HEK293 (cell line): ENCODE data around the gene MEF2C.

ENCODE experiments used
- CTCF ChIA-PET: fragments of 350-600 bp; formaldehyde crosslinking; extraction: SDS; loops from one replicate; lab custom pipeline; 2021; ENCODE audit warnings: antibody characterized with exemption; lab: Yijun Ruan, JAX
- POLR2A ChIA-PET: fragments of 300-600 bp; formaldehyde crosslinking; extraction: SDS; loops from one replicate; lab custom pipeline; 2020; ENCODE audit warnings: antibody characterized with exemption, inconsistent platforms; lab: Yijun Ruan, JAX
- H3K27ac ChIP-seq: fragments of 200-500 bp; sonication (Bioruptor generic); 2 replicates; pipeline ENCODE4 v1.5.1; 2014; ENCODE audit warnings: low read depth, low read length, control low read depth, inconsistent platforms; ENCODE audit errors: extremely low read depth
- H3K36me3 ChIP-seq, 2 experiments: fragments of 200-500 bp in 1 of 2; sonication (Bioruptor generic) in 1 of 2; 1 replicate in 1 of 2; 2 replicates in 1 of 2; pipeline ENCODE4 v1.5.1; 2014 to 2017; ENCODE audit warnings: inconsistent platforms in 2 of 2, low read length in 2 of 2; ENCODE audit not compliant: control insufficient read depth in 2 of 2, insufficient read depth in 1 of 2
- H3K4me1 ChIP-seq: fragments of 200-500 bp; sonication (Bioruptor generic); 2 replicates; pipeline ENCODE4 v1.5.1; 2014; ENCODE audit warnings: mild to moderate bottlenecking, low read length, inconsistent platforms; ENCODE audit not compliant: control insufficient read depth, insufficient read depth
- H3K4me3 ChIP-seq: 2 replicates; pipeline ENCODE4 v1.5.1; 2011; ENCODE audit warnings: low read depth, mild to moderate bottlenecking, control low read depth, low read length, moderate library complexity
- H3K9me3 ChIP-seq: fragments of 200-500 bp; sonication (Bioruptor generic); 2 replicates; pipeline ENCODE4 v1.5.1; 2014; ENCODE audit warnings: low read depth, low read length, inconsistent platforms; ENCODE audit not compliant: control insufficient read depth, insufficient read depth
- ATF2 ChIP-seq: fragments of 450-650 bp; formaldehyde crosslinking; IDR thresholded peaks from 2 replicates; pipeline ENCODE4 v1.5.1; 2016; ENCODE audit warnings: missing biosample characterization, missing genetic modification characterization, low read depth
- GLIS1 ChIP-seq: fragments of 450-650 bp; formaldehyde crosslinking; IDR thresholded peaks from 2 replicates; pipeline ENCODE4 v1.5.1; 2016; ENCODE audit warnings: missing biosample characterization, missing genetic modification characterization
- OVOL3 ChIP-seq: fragments of 450-650 bp; formaldehyde crosslinking; IDR thresholded peaks from 2 replicates; pipeline ENCODE4 v1.5.1; 2016; ENCODE audit warnings: missing biosample characterization, missing genetic modification characterization
- PRDM4 ChIP-seq: fragments of 450-650 bp; formaldehyde crosslinking; IDR thresholded peaks from 2 replicates; pipeline ENCODE4 v1.5.1; 2017; ENCODE audit warnings: missing biosample characterization, missing genetic modification characterization
- ZBTB17 ChIP-seq: fragments of 450-650 bp; formaldehyde crosslinking; IDR thresholded peaks from 2 replicates; pipeline ENCODE4 v1.5.1; 2016; ENCODE audit warnings: missing biosample characterization, missing genetic modification characterization
- ZBTB8A ChIP-seq: fragments of 450-650 bp; formaldehyde crosslinking; IDR thresholded peaks from 2 replicates; pipeline ENCODE4 v1.5.1; 2016; ENCODE audit warnings: missing biosample characterization, missing genetic modification characterization
- ZFHX2 ChIP-seq: fragments of 450-650 bp; formaldehyde crosslinking; conservative IDR thresholded peaks from 2 replicates; pipeline ENCODE4 v1.5.1; 2016; ENCODE audit warnings: missing biosample characterization, missing genetic modification characterization
- ZNF10 ChIP-seq: fragments of 450-650 bp; formaldehyde crosslinking; IDR thresholded peaks from 2 replicates; pipeline ENCODE4 v1.5.1; 2017; ENCODE audit warnings: missing biosample characterization, missing genetic modification characterization
- ZNF202 ChIP-seq: fragments of 450-650 bp; formaldehyde crosslinking; IDR thresholded peaks from 2 replicates; pipeline ENCODE4 v1.5.1; 2016; ENCODE audit warnings: missing biosample characterization, missing genetic modification characterization, borderline replicate concordance
- ZNF311 ChIP-seq: fragments of 450-650 bp; formaldehyde crosslinking; IDR thresholded peaks from 2 replicates; pipeline ENCODE4 v1.5.1; 2017; ENCODE audit warnings: missing biosample characterization, missing genetic modification characterization, borderline replicate concordance
- ZNF354C ChIP-seq: fragments of 450-650 bp; formaldehyde crosslinking; IDR thresholded peaks from 2 replicates; pipeline ENCODE4 v1.5.1; 2016; ENCODE audit warnings: missing biosample characterization, missing genetic modification characterization, low read depth, borderline replicate concordance
- ZNF426 ChIP-seq: fragments of 450-650 bp; formaldehyde crosslinking; IDR thresholded peaks from 2 replicates; pipeline ENCODE4 v1.5.1; 2017; ENCODE audit warnings: missing biosample characterization, missing genetic modification characterization, mild to moderate bottlenecking, inconsistent platforms, moderate library complexity
- ZNF521 ChIP-seq: fragments of 450-650 bp; formaldehyde crosslinking; IDR thresholded peaks from 2 replicates; pipeline ENCODE4 v1.5.1; 2017; ENCODE audit warnings: missing biosample characterization, mild to moderate bottlenecking, missing genetic modification characterization
- ZNF548 ChIP-seq: fragments of 450-650 bp; formaldehyde crosslinking; IDR thresholded peaks from 2 replicates; pipeline ENCODE4 v1.5.1; 2016; ENCODE audit warnings: missing biosample characterization, missing genetic modification characterization
- ZNF549 ChIP-seq: fragments of 450-650 bp; IDR thresholded peaks from 2 replicates; pipeline ENCODE4 v1.5.1; 2018; ENCODE audit warnings: missing biosample characterization, missing genetic modification characterization, mild to moderate bottlenecking, inconsistent platforms, moderate library complexity
- ZNF560 ChIP-seq: fragments of 450-650 bp; formaldehyde crosslinking; IDR thresholded peaks from 2 replicates; pipeline ENCODE4 v1.5.1; 2017; ENCODE audit warnings: missing biosample characterization, missing genetic modification characterization, borderline replicate concordance
- ZNF660 ChIP-seq: fragments of 450-650 bp; IDR thresholded peaks from 2 replicates; pipeline ENCODE4 v1.5.1; 2018; ENCODE audit warnings: missing biosample characterization, mild to moderate bottlenecking, missing genetic modification characterization
- ZNF704 ChIP-seq: fragments of 450-650 bp; formaldehyde crosslinking; IDR thresholded peaks from 2 replicates; pipeline ENCODE4 v1.5.1; 2016; ENCODE audit warnings: missing biosample characterization, missing genetic modification characterization
- ZNF76 ChIP-seq: fragments of 450-650 bp; formaldehyde crosslinking; IDR thresholded peaks from 2 replicates; pipeline ENCODE4; 2016; ENCODE audit warnings: low read depth, missing biosample characterization, missing genetic modification characterization, borderline replicate concordance
- ZNF776 ChIP-seq: fragments of 450-650 bp; formaldehyde crosslinking; IDR thresholded peaks from 2 replicates; pipeline ENCODE4 v1.5.0; 2017; ENCODE audit warnings: missing biosample characterization, missing genetic modification characterization, borderline replicate concordance
- ZSCAN4 ChIP-seq: fragments of 450-650 bp; formaldehyde crosslinking; IDR thresholded peaks from 2 replicates; pipeline ENCODE4 v1.5.1; 2017; ENCODE audit warnings: missing biosample characterization, missing genetic modification characterization
- ZXDB ChIP-seq: fragments of 450-650 bp; formaldehyde crosslinking; IDR thresholded peaks from 2 replicates; pipeline ENCODE4 v1.5.1; 2016; ENCODE audit warnings: missing biosample characterization, missing genetic modification characterization

The MEF2C gene

GRCh38 chr5:88694023-88694679, 188.8 kb downstream of the MEF2C start:
- POLR2A ChIA-PET, result no interaction called here
- Histone ChIP-seq H3K4me1 (no peaks in the 10 kb centered on the region), H3K9me3 (no peaks in the 10 kb centered on the region), H3K4me3 (no peak overlapping the region), H3K27ac (no peak overlapping the region), H3K36me3 (no peaks in the 10 kb centered on the region)
- CTCF ChIA-PET, result interaction anchor here (4.4 kb wide), 1 partner anchor 13 kb away, joined by 28 read pairs; no protein-coding TSS in a partner anchor
- TF ChIP-seq ZNF10 (tag by site-specific recombination), result no peak
- TF ChIP-seq ZNF549 (tag by site-specific recombination), result no peak
- no peak for TF ChIP-seq ZNF704 (tag by site-specific recombination)
- TF ChIP-seq OVOL3 (tag by site-specific recombination), result no peak
- TF ChIP-seq ZNF776 (tag by site-specific recombination), result no peak
- no peak for TF ChIP-seq ZNF76 (tag by site-specific recombination)
- no peak for TF ChIP-seq ZFHX2 (tag by site-specific recombination)
- no peak for TF ChIP-seq ZNF548 (tag by site-specific recombination)
- no peak for TF ChIP-seq ZNF560 (tag by site-specific recombination)
- no peak for TF ChIP-seq ZNF660 (tag by site-specific recombination)
- no peak for TF ChIP-seq ZSCAN4 (tag by site-specific recombination)
- TF ChIP-seq ZNF311, result no peak
- TF ChIP-seq ZXDB (tag by site-specific recombination), result no peak
- no peak for TF ChIP-seq ZNF426

- TF ChIP-seq ATF2 (tag by site-specific recombination) (no peak), ZBTB17 (no peak), ZNF560 (tag by site-specific recombination) (no peak), ZNF354C (tag by site-specific recombination) (no peak), GLIS1 (no peak), ZNF202 (no peak), PRDM4 (no peak), ZBTB8A (tag by site-specific recombination) (no peak), ZNF521 (no peak)
- Histone ChIP-seq H3K4me3 (no peak overlapping the region), H3K9me3 (no peaks in the 10 kb centered on the region), H3K4me1 (no peaks in the 10 kb centered on the region), H3K27ac (no peak overlapping the region), H3K36me3 (no peaks in the 10 kb centered on the region)
- POLR2A ChIA-PET, result no interaction called here
- CTCF ChIA-PET, result interaction anchor here (3.2 to 4.4 kb wide), 2 partner anchors 12 to 914 kb away, joined by 28 to 46 read pairs; no protein-coding TSS in a partner anchor
Observed at GRCh38 chr5:88693071-88693932, 189.7 kb downstream of the MEF2C start.
